22Rv1 (cell line): ENCODE data around the gene GAPVD1.
"Not testable (repeated sequence)": the region's sequence is repeated elsewhere in the genome, so short reads cannot be mapped to it uniquely, and the experiment has no call there.

Experiments used
- H3K27ac ChIP-seq: fragments of 450-650 bp; 2 replicates; pipeline ENCODE4 v1.5.1; 2017
- CTCF ChIP-seq: fragments of 450-650 bp; IDR thresholded peaks from 2 replicates; pipeline ENCODE4 v1.5.1; 2017; ENCODE audit warnings: mild to moderate bottlenecking
- ZFX ChIP-seq: fragments of 450-650 bp; IDR thresholded peaks from 2 replicates; pipeline ENCODE4 v1.6.1; 2017; ENCODE audit warnings: antibody characterized with exemption, borderline replicate concordance

GAPVD1 gene

GRCh38 chr9:125302241-125302640 is 40.6 kb downstream of the GAPVD1 start:
- H3K27ac ChIP-seq = no peak overlapping the region
- TF ChIP-seq ZFX = no peak
- no peak for TF ChIP-seq CTCF

GRCh38 chr9:125304273-125304672 is 42.6 kb downstream of the GAPVD1 start:
- TF ChIP-seq CTCF (no peak), ZFX (no peak)

GRCh38 chr9:125312411-125312810 is 50.8 kb downstream of the GAPVD1 start:
- TF ChIP-seq ZFX (no peak), CTCF (no peak)
- no peak overlapping the region for H3K27ac ChIP-seq

More at GRCh38 chr9:125304273-125304672, 42.6 kb downstream of the GAPVD1 start:
- H3K27ac ChIP-seq = no peak overlapping the region

- H3K27ac ChIP-seq = not testable (repeated sequence)
Measured at GRCh38 chr9:125316359-125316758, 54.7 kb downstream of the GAPVD1 start.

GRCh38 chr9:125317704-125318103 is 56.1 kb downstream of the GAPVD1 start:
- TF ChIP-seq ZFX = no peak
- TF ChIP-seq CTCF = no peak
- no peak overlapping the region for H3K27ac ChIP-seq

GRCh38 chr9:125321496-125321895 is 59.9 kb downstream of the GAPVD1 start:
- no peak for TF ChIP-seq ZFX
- no peak for TF ChIP-seq CTCF
- no peak overlapping the region for H3K27ac ChIP-seq

- TF ChIP-seq CTCF = no peak
- TF ChIP-seq ZFX = no peak
- no peak overlapping the region for H3K27ac ChIP-seq
Measured at GRCh38 chr9:125323615-125324014, 62.0 kb downstream of the GAPVD1 start.

GRCh38 chr9:125325826-125326225 is 64.2 kb downstream of the GAPVD1 start:
- no peak overlapping the region for H3K27ac ChIP-seq
- TF ChIP-seq CTCF (no peak), ZFX (no peak)
